GM18519 (cell line): ENCODE data around the gene XYLT1.
"Not testable (repeated sequence)": the region's sequence is repeated elsewhere in the genome, so short reads cannot be mapped to it uniquely, and the experiment has no call there.

Experiments
- ATAC-seq: cut with Tn5 transposase; IDR thresholded peaks from one replicate; pipeline ENCODE4 v1.9.1; 2021; ENCODE audit warnings: mild to moderate bottlenecking, moderate library complexity; ENCODE audit not compliant: unreplicated experiment, low FRiP score

XYLT1 gene

GRCh38 chr16:17470908-17471718 lies at the start of gene XYLT1:
Gene XYLT1 (minus strand): TSS chr16:17470960. CDS start chr16:17470796, 164 bp downstream.
- no peak for ATAC-seq

- ATAC-seq: no peak
These were observed 49.4 kb upstream of the XYLT1 start for GRCh38 chr16:17520111-17520510.

- ATAC-seq: no peak
These were observed 48.6 kb upstream of the XYLT1 start for GRCh38 chr16:17519101-17519955.

GRCh38 chr16:17518441-17518840 lies 47.7 kb upstream of the XYLT1 start:
- ATAC-seq: no peak

GRCh38 chr16:17515421-17516210 lies 44.9 kb upstream of the XYLT1 start:
- no peak for ATAC-seq

- no peak for ATAC-seq
These were observed 42.0 kb upstream of the XYLT1 start for GRCh38 chr16:17512636-17513220.

GRCh38 chr16:17511340-17511739 lies 40.6 kb upstream of the XYLT1 start:
- ATAC-seq: no peak

- no peak for ATAC-seq
These were observed 39.8 kb upstream of the XYLT1 start for GRCh38 chr16:17510567-17510966.

GRCh38 chr16:17509194-17509593 lies 38.4 kb upstream of the XYLT1 start:
- no peak for ATAC-seq

GRCh38 chr16:17508303-17508702 lies 37.5 kb upstream of the XYLT1 start:
- no peak for ATAC-seq

- not testable (repeated sequence) for ATAC-seq
These were observed 36.8 kb upstream of the XYLT1 start for GRCh38 chr16:17507516-17507915.

- ATAC-seq: not testable (repeated sequence)
These were observed 35.1 kb upstream of the XYLT1 start for GRCh38 chr16:17505828-17506227.

- no peak for ATAC-seq
These were observed 33.3 kb upstream of the XYLT1 start for GRCh38 chr16:17504050-17504449.

GRCh38 chr16:17503331-17503730 lies 32.6 kb upstream of the XYLT1 start:
- ATAC-seq: no peak

- no peak for ATAC-seq
These were observed 30.6 kb upstream of the XYLT1 start for GRCh38 chr16:17501321-17501720.

- ATAC-seq: no peak
These were observed 28.6 kb upstream of the XYLT1 start for GRCh38 chr16:17499223-17499902.

- ATAC-seq: no peak
These were observed 26.9 kb upstream of the XYLT1 start for GRCh38 chr16:17497648-17498047.

GRCh38 chr16:17496891-17497290 lies 26.1 kb upstream of the XYLT1 start:
- no peak for ATAC-seq

GRCh38 chr16:17493012-17493411 lies 22.3 kb upstream of the XYLT1 start:
- no peak for ATAC-seq

- no peak for ATAC-seq
These were observed 20.4 kb upstream of the XYLT1 start for GRCh38 chr16:17491140-17491662.
